PC-3 (cell line): ENCODE data around the gene NFYC. TPM values are rescaled to one million over a fixed set of nuclear protein-coding genes. Genes with fewer than 3 reads are reported as not detected.

Source experiments
- ATAC-seq: fragments of 200-7000 bp; cut with Tn5 transposase; 2 replicates; pipeline ENCODE4 v1.9.1; 2020; ENCODE audit warnings: mild to moderate bottlenecking, moderate library complexity
- BruUV-seq: library from RNA; stranded (reverse); fragments of 400-500 nt; replicated peaks from 2 replicates; lab custom pipeline; 2021; lab: Mats Ljungman, UMichigan
- CTCF ChIA-PET: fragments of 300-600 bp; sonication (Branson Sonifier 250); formaldehyde crosslinking; loops from one replicate; lab custom pipeline; 2022; ENCODE audit warnings: antibody characterized with exemption; lab: Charles Lee
- POLR2A ChIA-PET: fragments of 300-600 bp; sonication (Branson Sonifier 250); formaldehyde crosslinking; loops from one replicate; lab custom pipeline; 2022; ENCODE audit warnings: antibody characterized with exemption; ENCODE audit not compliant: unreplicated experiment; lab: Charles Lee
- DNase-seq: peaks from one replicate; pipeline ENCODE4 v3.0.0-alpha.2; 2015
- H2AFZ ChIP-seq: fragments of 300-600 bp; sonication (generic); 2 replicates; pipeline ENCODE4 v1.6.0; 2016; ENCODE audit warnings: antibody characterized with exemption, low read length
- H3F3A ChIP-seq: fragments of 300-600 bp; sonication (generic); one replicate; pipeline ENCODE4 v1.6.0; 2017; ENCODE audit warnings: antibody characterized with exemption, low read length, control low read depth, mild to moderate bottlenecking; ENCODE audit not compliant: unreplicated experiment
- H3K27ac ChIP-seq: fragments of 300-600 bp; sonication (generic); 2 replicates; pipeline ENCODE4 v1.5.1; 2016; ENCODE audit warnings: mild to moderate bottlenecking, low read length
- H3K27me3 ChIP-seq: fragments of 300-600 bp; sonication (generic); 2 replicates; pipeline ENCODE4 v1.6.1; 2016; ENCODE audit warnings: low read length, mixed read lengths
- H3K36me3 ChIP-seq: fragments of 300-600 bp; sonication (generic); 2 replicates; pipeline ENCODE4 v1.6.1; 2016; ENCODE audit warnings: low read depth, mixed run types, low read length, mixed read lengths
- H3K4me1 ChIP-seq: fragments of 300-600 bp; sonication (generic); 2 replicates; pipeline ENCODE4 v1.5.1; 2016; ENCODE audit warnings: low read length; ENCODE audit not compliant: insufficient read depth
- H3K4me2 ChIP-seq: fragments of 300-600 bp; sonication (generic); 2 replicates; pipeline ENCODE4 v1.6.0; 2016; ENCODE audit warnings: low read length
- H3K4me3 ChIP-seq: fragments of 300-600 bp; sonication (generic); 2 replicates; pipeline ENCODE4 v1.5.1; 2016; ENCODE audit warnings: mild to moderate bottlenecking, low read length, mixed read lengths
- H3K79me2 ChIP-seq: fragments of 300-600 bp; sonication (generic); 2 replicates; pipeline ENCODE4 v1.6.1; 2017; ENCODE audit warnings: low read length, mixed read lengths
- H3K9ac ChIP-seq: fragments of 300-600 bp; sonication (generic); 2 replicates; pipeline ENCODE4 v1.6.0; 2016; ENCODE audit warnings: mild to moderate bottlenecking, low read length
- H3K9me2 ChIP-seq: fragments of 300-600 bp; sonication (generic); replicated peaks from 2 replicates; pipeline ENCODE4 v1.6.1; 2016; ENCODE audit warnings: mixed run types, low read length, mixed read lengths
- H3K9me3 ChIP-seq: fragments of 300-600 bp; sonication (generic); 2 replicates; pipeline ENCODE4 v1.6.1; 2016; ENCODE audit warnings: low read length, mixed read lengths
- H4K20me1 ChIP-seq: fragments of 300-600 bp; sonication (generic); 2 replicates; pipeline ENCODE4 v1.6.1; 2016; ENCODE audit warnings: low read length, mixed read lengths
- EZH2 ChIP-seq: fragments of 300-600 bp; sonication (generic); IDR thresholded peaks from one replicate; pipeline ENCODE4 v1.6.1; 2017; ENCODE audit warnings: antibody characterized with exemption, mild to moderate bottlenecking, low read length; ENCODE audit not compliant: unreplicated experiment
- EZH2phosphoT487 ChIP-seq: fragments of 300-600 bp; sonication (generic); IDR thresholded peaks from 2 replicates; pipeline ENCODE4 v1.6.1; 2018; ENCODE audit warnings: mild to moderate bottlenecking, antibody characterized with exemption, low read length, borderline replicate concordance
- intact Hi-C: fragments of 100-400 bp; cut with micrococcal nuclease; formaldehyde crosslinking; loops from 2 replicates; pipeline ENCODE4 v1.9.0; 2023
- total RNA-seq: library from RNA; depleted of rRNA; stranded (reverse); fragments of >200 nt; gene quantifications from 2 replicates; pipeline ENCODE4 v1.2.3, GENCODE V29; 2014
- TF ChIP-seq, protein P1 (sequence below): fragments of 300-600 bp; sonication (generic); conservative IDR thresholded peaks from 2 replicates; pipeline ENCODE4 v1.5.1; 2017; ENCODE audit warnings: antibody characterized with exemption, low read depth, mild to moderate bottlenecking, low read length

NFYC gene
- total RNA-seq, 1 experiment from 2014 or later = 52.6 TPM

DNA sequence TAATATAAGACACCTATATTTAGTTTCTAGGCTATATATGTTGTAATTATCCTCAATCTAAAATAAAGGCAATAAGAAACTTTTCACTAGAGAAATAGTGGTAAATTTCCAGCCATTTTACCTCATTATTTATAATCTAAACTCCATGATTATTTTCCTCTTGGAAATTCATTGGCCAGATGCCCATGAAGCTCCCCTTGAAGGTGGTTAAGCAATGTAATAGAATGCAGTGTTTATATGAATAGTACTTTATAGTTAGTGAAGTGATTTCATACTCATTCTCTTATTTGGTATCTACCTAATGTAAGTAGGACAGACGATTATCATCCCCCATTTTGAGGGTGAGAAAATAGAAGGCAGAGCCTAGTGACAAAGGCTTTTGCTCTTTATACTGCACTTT is 26.5 kb downstream of the NFYC start:
- TF ChIP-seq, protein P1, sequence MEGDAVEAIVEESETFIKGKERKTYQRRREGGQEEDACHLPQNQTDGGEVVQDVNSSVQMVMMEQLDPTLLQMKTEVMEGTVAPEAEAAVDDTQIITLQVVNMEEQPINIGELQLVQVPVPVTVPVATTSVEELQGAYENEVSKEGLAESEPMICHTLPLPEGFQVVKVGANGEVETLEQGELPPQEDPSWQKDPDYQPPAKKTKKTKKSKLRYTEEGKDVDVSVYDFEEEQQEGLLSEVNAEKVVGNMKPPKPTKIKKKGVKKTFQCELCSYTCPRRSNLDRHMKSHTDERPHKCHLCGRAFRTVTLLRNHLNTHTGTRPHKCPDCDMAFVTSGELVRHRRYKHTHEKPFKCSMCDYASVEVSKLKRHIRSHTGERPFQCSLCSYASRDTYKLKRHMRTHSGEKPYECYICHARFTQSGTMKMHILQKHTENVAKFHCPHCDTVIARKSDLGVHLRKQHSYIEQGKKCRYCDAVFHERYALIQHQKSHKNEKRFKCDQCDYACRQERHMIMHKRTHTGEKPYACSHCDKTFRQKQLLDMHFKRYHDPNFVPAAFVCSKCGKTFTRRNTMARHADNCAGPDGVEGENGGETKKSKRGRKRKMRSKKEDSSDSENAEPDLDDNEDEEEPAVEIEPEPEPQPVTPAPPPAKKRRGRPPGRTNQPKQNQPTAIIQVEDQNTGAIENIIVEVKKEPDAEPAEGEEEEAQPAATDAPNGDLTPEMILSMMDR = no peak
- TF ChIP-seq EZH2 (no peak), EZH2phosphoT487 (no peak)
- H3K27me3 ChIP-seq = no peaks in the 10 kb centered on the region
- H3K27ac ChIP-seq = no peak overlapping the region
- CTCF ChIA-PET = no interaction called here
- BruUV-seq = no TSS peak
- intact Hi-C loops = no loop called here
- H3K9ac ChIP-seq = no peak overlapping the region
- H3K9me2 ChIP-seq = no peaks in the 10 kb centered on the region
- H2AFZ ChIP-seq = no peak overlapping the region
- peaks cover 85% of the 10 kb centered on the region for H3K79me2 ChIP-seq
- no peak overlapping the region for H3K4me3 ChIP-seq
- ATAC-seq = no peak
- peaks cover 8% of the 10 kb centered on the region; the same call in 1 of the 2 replicates for H4K20me1 ChIP-seq
- H3K36me3 ChIP-seq = no peaks in the 10 kb centered on the region; the same call in 1 of the 2 replicates
- no peak for DNase-seq
- no peak overlapping the region for H3K4me2 ChIP-seq
- no peaks in the 10 kb centered on the region for H3K9me3 ChIP-seq
- POLR2A ChIA-PET = no interaction called here
- peaks cover 4% of the 10 kb centered on the region for H3K4me1 ChIP-seq
- no peaks in the 10 kb centered on the region for H3F3A ChIP-seq

DNA sequence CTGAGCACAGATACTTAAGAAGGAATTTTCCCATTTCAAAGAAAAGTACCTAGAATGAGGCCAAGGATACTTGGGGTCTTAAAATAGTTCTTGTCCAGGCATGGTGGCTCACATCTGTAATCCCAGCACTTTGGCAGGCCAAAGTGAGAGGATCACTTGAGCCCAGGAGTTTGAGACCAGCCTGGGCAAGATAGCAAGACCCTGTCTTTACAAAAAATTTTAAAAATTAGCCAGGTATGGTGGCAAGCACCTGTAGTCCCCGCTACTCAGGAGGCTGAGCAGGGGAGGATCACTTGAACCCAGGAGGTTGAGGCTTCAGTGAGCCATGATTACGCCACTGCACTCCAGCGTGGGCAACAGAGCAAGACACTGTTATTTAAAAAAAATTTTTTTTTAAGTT is 29.0 kb downstream of the NFYC start:
- TF ChIP-seq, protein P1 = no peak
- TF ChIP-seq EZH2 = no peak
- no peak for TF ChIP-seq EZH2phosphoT487
- Histone ChIP-seq H2AFZ (no peak overlapping the region), H3F3A (no peaks in the 10 kb centered on the region), H3K4me3 (no peak overlapping the region), H4K20me1 (no peaks in the 10 kb centered on the region; the same call in 1 of the 2 replicates), H3K9ac (no peak overlapping the region), H3K9me2 (no peaks in the 10 kb centered on the region), H3K27me3 (no peaks in the 10 kb centered on the region), H3K79me2 (peaks cover 86% of the 10 kb centered on the region), H3K9me3 (no peaks in the 10 kb centered on the region), H3K4me2 (no peak overlapping the region), H3K4me1 (no peaks in the 10 kb centered on the region), H3K27ac (no peak overlapping the region), H3K36me3 (no peaks in the 10 kb centered on the region)
- no TSS peak for BruUV-seq
- ChIA-PET POLR2A (no interaction called here), CTCF (no interaction called here)
- DNase-seq (no peak), ATAC-seq (no peak)
- intact Hi-C loops = no loop called here

DNA sequence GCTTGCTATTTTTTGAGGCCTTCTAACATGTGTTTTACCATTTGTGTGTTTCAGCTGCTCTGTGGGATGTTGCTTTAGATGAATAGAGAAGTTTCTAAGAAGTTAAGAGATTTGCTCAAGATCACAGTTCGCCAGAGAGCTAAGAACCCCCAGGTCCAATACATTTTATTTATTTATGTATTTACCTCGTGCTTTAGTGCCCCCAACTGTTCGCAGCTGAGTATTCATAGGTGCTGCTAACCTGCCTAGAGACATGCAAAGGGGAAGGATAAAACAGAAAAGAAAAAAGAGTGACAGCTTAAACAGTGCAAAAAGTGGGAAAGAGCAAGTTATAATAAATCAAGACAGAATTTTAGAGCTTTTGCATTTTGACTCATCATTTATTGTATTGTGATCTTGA is 31.1 kb downstream of the NFYC start:
- Histone ChIP-seq H4K20me1 (no peaks in the 10 kb centered on the region; the same call in 1 of the 2 replicates), H3F3A (no peaks in the 10 kb centered on the region), H3K27ac (no peak overlapping the region), H3K36me3 (no peaks in the 10 kb centered on the region), H3K4me1 (no peaks in the 10 kb centered on the region), H3K4me3 (no peak overlapping the region), H3K79me2 (peaks cover 80% of the 10 kb centered on the region), H3K27me3 (no peaks in the 10 kb centered on the region), H2AFZ (no peak overlapping the region), H3K9me3 (no peaks in the 10 kb centered on the region), H3K4me2 (no peak overlapping the region), H3K9ac (no peak overlapping the region), H3K9me2 (no peaks in the 10 kb centered on the region)
- DNase-seq (no peak), ATAC-seq (no peak)
- no TSS peak for BruUV-seq
- TF ChIP-seq EZH2 = no peak
- TF ChIP-seq, protein P1 = peak; percentile 22; the same call in 1 of the 2 replicates
- ChIA-PET POLR2A (no interaction called here), CTCF (interaction anchor here (0.7 kb wide), 1 partner anchor 30 kb away, joined by 3 read pairs; no protein-coding TSS in a partner anchor)
- intact Hi-C loops = no loop called here
